Coronary artery (tissue), 2 donors: ENCODE data around the gene ANAPC5.
"Not testable (repeated sequence)": the region's sequence is repeated elsewhere in the genome, so short reads cannot be mapped to it uniquely, and the experiment has no call there.

Experiments
- DNase-seq: peaks from one replicate; pipeline ENCODE4 v3.0.0-alpha.2; 2017; ENCODE audit warnings: low spot score
- H3K27ac ChIP-seq, 2 donors: fragments of 200-600 bp; sonication (generic); one replicate each; pipeline ENCODE4 v1.5.1; 2016 to 2019
- H3K4me3 ChIP-seq: fragments of 200-600 bp; sonication (generic); 2 replicates; pipeline ENCODE4 v1.5.1; 2016; ENCODE audit warnings: mild to moderate bottlenecking, moderate library complexity
- CTCF ChIP-seq: fragments of 200-600 bp; sonication (generic); IDR thresholded peaks from one replicate; pipeline ENCODE4 v1.5.1; 2019; ENCODE audit warnings: antibody characterized with exemption

The ANAPC5 gene

GRCh38 chr12:121284551-121285390 lies 67.4 kb downstream of the ANAPC5 start:
- no peak for DNase-seq

GRCh38 chr12:121283841-121284240 lies 68.4 kb downstream of the ANAPC5 start:
- DNase-seq: no peak
- Histone ChIP-seq H3K27ac (no peak overlapping the region), H3K4me3 (no peak overlapping the region)
- no peak for TF ChIP-seq CTCF

More at GRCh38 chr12:121284551-121285390, 67.4 kb downstream of the ANAPC5 start:
- TF ChIP-seq CTCF: no peak
- peak overlapping the region; percentile 53 to 65 for H3K27ac ChIP-seq
- H3K4me3 ChIP-seq: no peak overlapping the region

- Histone ChIP-seq H3K4me3 (no peak overlapping the region), H3K27ac (peak overlapping the region in 1 of 2 donors; percentile 47)
- TF ChIP-seq CTCF: no peak
- DNase-seq: no peak
Measured at GRCh38 chr12:121283388-121283787, 68.8 kb downstream of the ANAPC5 start.

GRCh38 chr12:121282910-121283309 lies 69.3 kb downstream of the ANAPC5 start:
- not testable (repeated sequence) for H3K4me3 ChIP-seq, DNase-seq
- H3K27ac ChIP-seq: peak overlapping the region in 1 of 2 donors; percentile 47

- no peak for TF ChIP-seq CTCF
Measured at GRCh38 chr12:121282072-121282742, 70.0 kb downstream of the ANAPC5 start.

GRCh38 chr12:121281116-121281515 lies 71.1 kb downstream of the ANAPC5 start:
- DNase-seq, H3K27ac ChIP-seq, H3K4me3 ChIP-seq: not testable (repeated sequence)

More at GRCh38 chr12:121282072-121282742, 70.0 kb downstream of the ANAPC5 start:
- H3K27ac ChIP-seq: peak overlapping the region in 1 of 2 donors; percentile 47
- no peak overlapping the region for H3K4me3 ChIP-seq
- DNase-seq: no peak

GRCh38 chr12:121280531-121280930 lies 71.7 kb downstream of the ANAPC5 start:
- not testable (repeated sequence) for DNase-seq, H3K27ac ChIP-seq, H3K4me3 ChIP-seq

GRCh38 chr12:121279507-121279915 lies 72.7 kb downstream of the ANAPC5 start:
- no peak for DNase-seq
- TF ChIP-seq CTCF: no peak
- Histone ChIP-seq H3K27ac (peak overlapping the region in 1 of 2 donors; percentile 68), H3K4me3 (peak overlapping the region; percentile 6)
